Esophagus squamous epithelium (tissue), 4 donors: ENCODE data around the gene SCG5.

Experiments used
- POLR2A ChIP-seq, 4 donors: fragments of 450-650 bp; IDR thresholded peaks; one replicate each; pipeline ENCODE4 v1.6.1; 2017; ENCODE audit warnings: antibody characterized with exemption in 4 of 4, mild to moderate bottlenecking in 4 of 4, moderate library complexity in 3 of 4
- TF ChIP-seq, protein P1 (sequence below), 6 experiments: fragments of 450-650 bp in 4 of 6; fragments of 200-600 bp in 2 of 6; sonication (generic) in 2 of 6; IDR thresholded peaks; one replicate each; pipeline ENCODE4 v1.5.1; 2016 to 2019; ENCODE audit warnings: antibody characterized with exemption in 6 of 6, mild to moderate bottlenecking in 4 of 6, moderate library complexity in 4 of 6

DNA sequence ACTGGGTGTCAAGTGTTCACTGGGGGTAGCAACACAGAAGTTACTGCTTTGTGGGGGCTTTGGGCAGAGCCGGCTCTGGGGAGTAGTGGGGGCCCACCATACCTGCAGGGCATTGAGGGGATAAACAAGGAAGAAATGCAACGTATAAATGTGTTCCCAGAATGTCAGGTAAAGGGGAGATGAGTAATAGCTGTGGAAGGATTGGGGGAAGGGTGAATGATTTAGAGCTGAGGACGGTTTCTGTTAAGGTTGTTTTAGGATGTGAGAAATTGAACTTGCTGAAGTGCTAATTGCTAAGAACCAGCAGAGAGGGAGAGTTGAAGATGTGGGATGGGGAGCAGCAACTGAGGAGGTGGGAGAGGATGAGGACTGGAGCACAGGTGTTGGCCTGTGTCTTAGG is 10.7 kb downstream of the SCG5 start:
- TF ChIP-seq, protein P1, sequence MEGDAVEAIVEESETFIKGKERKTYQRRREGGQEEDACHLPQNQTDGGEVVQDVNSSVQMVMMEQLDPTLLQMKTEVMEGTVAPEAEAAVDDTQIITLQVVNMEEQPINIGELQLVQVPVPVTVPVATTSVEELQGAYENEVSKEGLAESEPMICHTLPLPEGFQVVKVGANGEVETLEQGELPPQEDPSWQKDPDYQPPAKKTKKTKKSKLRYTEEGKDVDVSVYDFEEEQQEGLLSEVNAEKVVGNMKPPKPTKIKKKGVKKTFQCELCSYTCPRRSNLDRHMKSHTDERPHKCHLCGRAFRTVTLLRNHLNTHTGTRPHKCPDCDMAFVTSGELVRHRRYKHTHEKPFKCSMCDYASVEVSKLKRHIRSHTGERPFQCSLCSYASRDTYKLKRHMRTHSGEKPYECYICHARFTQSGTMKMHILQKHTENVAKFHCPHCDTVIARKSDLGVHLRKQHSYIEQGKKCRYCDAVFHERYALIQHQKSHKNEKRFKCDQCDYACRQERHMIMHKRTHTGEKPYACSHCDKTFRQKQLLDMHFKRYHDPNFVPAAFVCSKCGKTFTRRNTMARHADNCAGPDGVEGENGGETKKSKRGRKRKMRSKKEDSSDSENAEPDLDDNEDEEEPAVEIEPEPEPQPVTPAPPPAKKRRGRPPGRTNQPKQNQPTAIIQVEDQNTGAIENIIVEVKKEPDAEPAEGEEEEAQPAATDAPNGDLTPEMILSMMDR (IDR thresholded peaks at IDR 0.05) = no peak
- TF ChIP-seq POLR2A (IDR thresholded peaks at IDR 0.05) = no peak
